Bronchial epithelial cell (primary cell): ENCODE results near the gene NXT1. TPM values are rescaled to one million over a fixed set of nuclear protein-coding genes. Genes with fewer than 3 reads are reported as not detected.

Source experiments
- DNase-seq: peaks from one replicate; pipeline ENCODE4 v3.0.0-alpha.2; 2010; ENCODE audit warnings: low read depth
- FAIRE-seq: peaks from 2 replicates; lab custom pipeline; 2011; peaks lifted over from hg19 to GRCh38; lab: Jason Lieb, UNC
- H3K27me3 ChIP-seq: 2 replicates; pipeline ENCODE4 v1.5.1; 2011; ENCODE audit warnings: low read length; ENCODE audit not compliant: control insufficient read depth, insufficient read depth
- H3K36me3 ChIP-seq: 2 replicates; pipeline ENCODE4 v1.5.1; 2011; ENCODE audit warnings: low read length; ENCODE audit not compliant: control insufficient read depth, insufficient read depth
- H3K4me3 ChIP-seq: 2 replicates; pipeline ENCODE4 v1.5.1; 2011; ENCODE audit warnings: mild to moderate bottlenecking, low read depth, low read length, control low read depth
- CTCF ChIP-seq: IDR thresholded peaks from 2 replicates; pipeline ENCODE4 v1.5.1; 2011; ENCODE audit warnings: mild to moderate bottlenecking, moderate library complexity, low read length, control low read depth, inconsistent platforms; ENCODE audit not compliant: insufficient read depth, severe bottlenecking
- total RNA-seq: library from RNA; depleted of rRNA; stranded (reverse); fragments of >200 nt; gene quantifications from 2 replicates; pipeline ENCODE4 v1.2.1, GENCODE V29; 2014

Gene NXT1
- total RNA-seq, 1 donor from 2014 or later = 61.9 TPM

GRCh38 chr20:23357767-23358562, 7.4 kb downstream of the NXT1 start:
- DNase-seq (peak; percentile 98), FAIRE-seq (no peak)
- H3K27me3 ChIP-seq = no peaks in the 10 kb centered on the region
- H3K4me3 ChIP-seq = peak overlapping the region; percentile 62
- H3K36me3 ChIP-seq = peaks cover 8% of the 10 kb centered on the region
- no peak for TF ChIP-seq CTCF

- no peak for TF ChIP-seq CTCF
- Histone ChIP-seq H3K36me3 (peaks cover 8% of the 10 kb centered on the region), H3K27me3 (no peaks in the 10 kb centered on the region), H3K4me3 (peak overlapping the region; percentile 17)
- no peak for DNase-seq
- FAIRE-seq = no peak
Measured at GRCh38 chr20:23358563-23358906, 7.9 kb downstream of the NXT1 start.

GRCh38 chr20:23358923-23359593, 8.5 kb downstream of the NXT1 start:
- no peak for TF ChIP-seq CTCF
- DNase-seq (no peak), FAIRE-seq (no peak)
- H3K27me3 ChIP-seq = no peaks in the 10 kb centered on the region
- H3K36me3 ChIP-seq = peaks cover 5% of the 10 kb centered on the region
- no peak overlapping the region for H3K4me3 ChIP-seq

- no peak for DNase-seq
- Histone ChIP-seq H3K36me3 (peaks cover 4% of the 10 kb centered on the region), H3K4me3 (no peak overlapping the region), H3K27me3 (no peaks in the 10 kb centered on the region)
- no peak for TF ChIP-seq CTCF
- FAIRE-seq = no peak
Measured at GRCh38 chr20:23360531-23360930, 9.9 kb downstream of the NXT1 start.

- Histone ChIP-seq H3K36me3 (peaks cover 6% of the 10 kb centered on the region), H3K4me3 (peak overlapping the region; percentile 60), H3K27me3 (no peaks in the 10 kb centered on the region)
- no peak for TF ChIP-seq CTCF
- no peak for FAIRE-seq
- DNase-seq = peak; percentile 55
Measured at GRCh38 chr20:23361119-23361475, 10.5 kb downstream of the NXT1 start.
